Putamen (tissue), 1 donor: Measurements from ENCODE around the gene GIMD1.
"Not testable (repeated sequence)": the region's sequence is repeated elsewhere in the genome, so short reads cannot be mapped to it uniquely, and the experiment has no call there.

Experiments
- DNase-seq: peaks from one replicate; pipeline ENCODE4 v3.0.0-alpha.2; 2016; ENCODE audit warnings: low spot score

The GIMD1 gene

DNA sequence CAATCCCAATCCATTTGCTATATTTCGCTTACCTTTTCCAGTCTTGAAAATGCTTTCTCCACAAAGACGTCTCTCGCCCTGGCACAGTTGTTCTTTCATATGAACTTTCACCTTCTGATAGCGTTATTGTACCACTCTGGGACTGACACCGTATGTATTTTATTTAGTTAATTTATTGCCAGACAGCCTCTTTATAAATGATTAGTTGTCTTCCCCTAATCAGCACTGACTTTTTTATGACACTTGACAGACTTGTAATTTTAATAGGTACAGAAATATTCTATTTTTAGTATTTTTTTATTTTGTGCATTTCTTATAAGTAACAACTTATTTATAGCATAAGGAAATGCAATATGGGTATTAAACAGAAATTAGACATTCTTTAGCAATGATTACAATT is at the start of gene GIMD1:
GIMD1 (minus strand) TSS at position 101 of the 400 bp plus-strand sequence. CDS start 1,343 bp downstream, outside the sequence.
- no peak for DNase-seq

DNA sequence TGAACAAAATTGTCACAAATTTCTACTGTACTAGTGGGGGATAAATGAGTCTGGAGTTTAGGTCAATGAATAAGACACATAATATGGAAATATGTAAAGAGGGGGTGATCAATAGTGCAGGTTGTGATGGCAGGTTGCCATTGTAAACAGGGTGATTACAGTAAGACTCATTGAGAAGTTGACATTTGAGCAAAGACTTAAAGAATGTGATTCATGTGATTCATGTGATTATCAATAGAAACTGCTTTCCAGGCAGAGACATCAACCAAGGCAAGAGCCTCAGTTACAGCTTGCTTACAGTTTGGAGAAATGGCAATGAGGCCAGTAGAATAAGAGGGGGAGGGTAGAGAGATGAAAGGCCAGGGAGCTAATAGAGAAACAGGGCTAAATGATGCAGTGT is 45.8 kb upstream of the GIMD1 start:
- no peak for DNase-seq

DNA sequence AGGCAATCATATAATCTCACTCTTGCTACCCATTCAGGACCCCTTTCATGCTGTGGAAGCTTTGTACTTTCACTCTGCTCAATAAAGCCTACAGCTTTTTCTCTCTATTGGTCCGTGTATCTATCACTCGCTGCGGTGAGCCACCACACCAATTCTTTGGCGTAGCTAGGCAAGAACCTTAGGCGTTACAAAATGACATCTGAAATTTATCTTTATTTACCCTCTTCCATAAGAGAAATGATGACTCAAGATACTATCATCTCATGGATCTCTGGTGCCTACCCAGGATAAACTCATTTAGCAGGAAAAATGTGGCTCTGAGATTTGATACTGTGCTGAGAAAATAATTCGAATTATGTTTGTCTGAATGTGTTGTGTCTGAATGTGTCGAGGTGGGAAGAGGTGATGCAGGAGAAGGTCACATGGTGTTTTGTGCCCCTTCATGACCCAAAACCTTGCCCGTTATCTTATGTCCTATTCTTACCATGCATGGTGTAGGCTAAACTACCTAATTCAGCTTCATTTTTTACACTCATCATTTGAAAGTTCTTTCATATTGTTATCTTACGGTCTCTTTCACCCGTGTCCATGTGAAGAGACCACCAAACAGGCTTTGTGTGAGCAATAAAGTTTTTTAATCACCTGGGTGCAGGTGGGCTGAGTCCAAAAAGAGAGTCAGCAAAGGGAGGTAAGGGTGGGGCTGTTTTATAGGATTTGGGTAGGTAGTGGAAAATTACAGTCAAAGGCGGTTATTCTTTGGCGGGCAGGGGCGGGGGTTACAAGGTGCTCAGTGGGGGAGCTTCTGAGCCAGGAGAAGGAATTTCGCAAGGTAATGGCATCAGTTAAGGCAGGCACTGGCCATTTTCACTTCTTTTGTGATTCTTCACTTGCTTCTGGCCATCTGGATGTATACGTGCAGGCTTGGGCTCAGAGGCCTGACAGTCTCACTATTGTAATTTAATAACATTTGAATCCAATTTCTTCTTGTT is 41.6 kb upstream of the GIMD1 start:
- DNase-seq: no peak

DNA sequence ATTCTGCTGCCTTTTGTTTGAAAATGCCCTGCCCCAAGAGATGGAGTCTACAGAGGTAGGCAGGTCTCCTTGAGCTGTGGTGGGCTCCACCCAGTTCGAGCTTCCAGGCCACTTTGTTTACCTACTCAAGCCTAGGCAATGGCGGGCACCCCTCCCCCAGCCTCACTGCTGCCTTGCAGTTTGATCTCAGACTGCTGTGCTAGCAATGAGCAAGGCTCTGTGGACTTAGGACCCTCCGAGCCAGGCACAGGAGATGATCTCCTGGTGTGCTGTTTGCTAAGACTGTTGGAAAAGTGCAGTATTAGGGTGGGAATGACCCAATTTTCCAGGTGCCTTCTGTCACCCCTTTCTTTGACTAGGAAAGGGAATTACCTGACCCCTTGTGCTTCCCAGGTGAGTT is 39.4 kb upstream of the GIMD1 start:
- DNase-seq: not testable (repeated sequence)

DNA sequence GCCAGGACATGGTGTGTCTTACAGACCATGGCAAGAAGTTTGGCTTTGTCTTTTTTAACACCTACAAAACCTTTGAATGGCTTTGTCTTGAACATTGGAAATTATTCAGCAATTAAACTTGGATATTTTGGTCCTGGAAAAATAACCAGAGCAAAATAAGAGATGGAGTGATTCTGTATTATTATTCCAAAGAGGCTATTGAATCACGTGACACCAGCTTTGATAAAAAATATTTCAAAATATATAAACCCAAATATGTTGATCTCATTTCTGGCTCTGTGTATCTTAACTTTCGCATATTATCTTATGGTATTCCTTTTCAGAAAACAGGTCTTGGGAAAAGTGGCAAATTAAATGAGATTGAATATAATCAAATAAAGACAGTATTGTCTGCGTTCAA is 32.6 kb upstream of the GIMD1 start:
- no peak for DNase-seq

DNA sequence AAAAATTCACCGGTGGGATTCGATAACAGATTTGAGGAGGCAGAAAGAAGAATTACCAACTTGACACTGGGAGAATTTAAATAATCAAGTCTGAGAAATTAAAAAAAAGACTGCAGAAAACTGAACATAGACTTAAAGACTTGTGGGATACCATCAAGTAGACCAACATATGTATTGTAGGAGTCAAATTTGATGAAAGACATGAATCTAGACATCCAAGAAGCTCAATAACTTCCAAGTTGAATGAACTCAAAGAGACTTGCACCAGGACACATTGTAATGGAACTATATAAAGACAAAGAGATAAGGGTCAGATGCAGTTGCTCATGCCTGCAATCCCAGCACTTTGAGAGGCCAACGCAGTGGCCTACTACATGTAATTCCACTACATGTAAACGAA is 30.3 kb upstream of the GIMD1 start:
- not testable (repeated sequence) for DNase-seq

DNA sequence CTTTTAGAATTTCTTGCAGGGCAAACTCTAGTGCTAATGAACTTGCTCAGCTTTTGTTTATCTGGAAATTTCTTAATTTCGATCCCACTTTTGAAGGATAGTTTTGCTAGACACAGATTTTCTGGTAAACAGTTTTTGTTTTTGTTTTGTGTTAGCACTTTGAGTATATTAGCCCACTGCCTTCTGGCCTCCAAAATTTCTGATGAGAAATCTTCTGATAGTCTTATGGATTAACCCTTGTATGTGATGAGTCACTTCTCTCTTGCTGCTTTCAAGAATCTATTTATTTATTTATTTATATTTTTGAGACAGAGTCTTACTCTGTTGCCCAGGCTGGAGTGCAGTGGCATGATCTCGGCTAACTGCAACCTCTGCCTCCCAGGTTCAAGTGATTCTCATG is 27.0 kb upstream of the GIMD1 start:
- DNase-seq: no peak

DNA sequence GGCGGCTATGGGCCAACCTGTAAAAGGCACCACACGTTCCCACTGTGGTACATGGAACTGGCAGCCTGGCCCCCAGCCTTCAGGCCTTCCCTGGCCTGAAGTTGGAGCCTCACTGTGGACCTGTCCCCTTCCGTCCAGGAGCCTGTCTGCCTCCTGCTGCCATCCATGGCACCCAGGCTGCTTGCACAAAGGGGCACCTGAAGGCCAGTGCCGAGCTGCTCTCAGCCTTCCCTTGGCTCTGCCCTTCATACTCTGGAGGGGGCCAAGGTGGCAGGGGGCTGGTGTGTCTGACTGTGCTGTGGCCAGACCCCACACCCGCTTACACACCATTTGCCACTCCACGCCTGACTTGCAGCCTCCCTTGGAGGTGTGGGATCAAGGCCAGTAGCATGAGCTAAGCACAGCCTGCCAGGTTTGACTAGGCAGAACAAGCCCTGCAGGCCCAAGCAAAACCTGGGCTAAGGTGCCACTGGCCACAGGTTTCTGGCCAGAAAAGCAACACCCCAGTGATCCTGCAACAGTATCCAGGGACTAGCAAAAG is 17.3 kb upstream of the GIMD1 start:
- no peak for DNase-seq

DNA sequence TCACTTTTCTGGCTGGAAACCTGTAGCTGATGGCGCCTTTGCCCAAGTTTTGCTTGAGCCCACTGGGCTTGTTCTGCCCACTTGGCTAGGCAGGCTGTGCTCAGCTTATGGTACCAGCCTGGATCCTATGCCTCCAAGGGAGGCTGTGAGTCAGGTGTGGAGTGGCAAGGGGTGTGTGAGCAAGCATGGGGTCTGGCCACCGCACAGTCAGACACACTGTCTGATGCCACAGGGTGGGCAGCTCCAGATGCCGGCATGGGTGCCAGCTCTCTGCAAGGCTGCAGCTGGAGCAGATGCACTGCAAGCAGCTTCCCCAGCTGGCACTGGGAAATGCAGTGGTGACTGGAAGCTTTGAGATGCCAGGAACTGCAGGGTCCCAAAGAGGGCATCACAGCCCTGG is 16.3 kb upstream of the GIMD1 start:
- DNase-seq: no peak

DNA sequence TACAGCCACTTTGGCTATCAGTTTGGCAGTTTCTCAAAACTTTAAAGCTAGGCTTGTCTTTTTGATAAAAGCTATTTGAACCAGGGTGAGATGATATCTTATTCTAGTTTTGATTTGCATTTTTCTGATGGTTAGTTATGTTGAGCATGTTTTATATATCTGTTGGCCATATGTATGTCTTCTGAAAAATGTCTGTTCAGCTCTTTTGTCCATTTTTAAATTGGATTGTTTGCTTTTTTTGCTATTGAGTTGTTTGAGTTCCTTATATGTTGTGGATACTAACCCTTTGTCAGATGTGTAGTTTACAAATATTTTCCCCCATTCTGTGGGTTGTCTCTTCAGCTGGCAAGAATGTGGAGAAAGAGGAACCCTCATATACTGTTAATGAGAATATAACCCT is 11.6 kb upstream of the GIMD1 start:
- no peak for DNase-seq

DNA sequence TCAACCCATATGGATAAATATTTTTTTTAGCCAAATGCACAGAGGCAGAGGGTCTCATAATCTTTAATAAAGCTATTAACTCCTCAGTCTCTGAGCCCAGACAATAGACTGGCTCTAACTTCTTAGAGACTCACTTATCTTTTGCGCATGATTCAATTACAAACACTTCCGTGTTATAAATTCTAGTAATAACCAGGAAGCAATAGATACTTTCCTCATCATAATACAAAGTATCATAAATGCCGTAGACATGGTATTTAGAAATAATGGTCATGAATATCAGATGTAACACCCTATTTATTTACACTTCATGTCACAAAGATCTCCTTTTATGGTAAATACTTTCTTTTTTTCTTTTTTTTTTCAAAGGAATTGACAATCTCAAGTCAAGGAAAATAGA is 4.4 kb upstream of the GIMD1 start:
- DNase-seq: no peak

DNA sequence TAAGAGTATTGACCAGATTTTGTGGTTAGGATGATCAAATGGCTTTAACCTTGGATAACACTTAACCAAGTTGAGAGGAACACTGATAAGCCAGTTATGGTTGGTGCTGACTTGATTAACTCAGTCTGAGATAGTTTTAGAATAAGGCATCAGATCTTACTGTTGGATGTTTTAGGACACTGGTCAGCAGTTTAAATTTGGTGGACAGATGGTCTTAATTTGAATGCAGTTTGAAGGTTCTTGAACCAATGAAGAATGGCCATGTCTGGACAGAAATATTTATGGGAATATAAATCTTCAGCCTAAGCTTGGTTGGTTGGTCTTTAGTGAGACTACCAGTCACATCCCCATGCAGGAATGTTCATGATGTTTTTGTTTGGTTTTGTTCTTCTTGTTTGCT is 2.6 kb upstream of the GIMD1 start:
- DNase-seq: no peak

DNA sequence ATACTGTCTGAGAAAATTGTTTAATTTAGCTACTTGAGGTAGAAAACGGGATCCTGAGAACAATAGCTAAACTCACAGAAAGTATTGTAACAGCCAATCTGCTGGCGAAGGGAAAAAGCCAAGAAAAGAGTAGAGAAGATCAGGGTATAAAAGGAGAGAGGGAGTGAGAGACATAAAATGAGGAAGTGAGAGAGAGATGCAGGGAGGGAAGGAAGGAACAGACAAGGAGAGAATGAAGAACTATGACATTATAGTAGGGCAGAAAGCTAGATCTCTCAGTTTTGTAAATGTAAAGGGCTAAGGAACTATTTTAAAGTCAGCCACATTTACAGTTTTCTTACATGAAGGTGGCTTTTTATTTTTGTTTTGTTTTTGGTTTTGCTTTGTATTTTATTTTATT is 1.6 kb upstream of the GIMD1 start:
- DNase-seq: no peak

DNA sequence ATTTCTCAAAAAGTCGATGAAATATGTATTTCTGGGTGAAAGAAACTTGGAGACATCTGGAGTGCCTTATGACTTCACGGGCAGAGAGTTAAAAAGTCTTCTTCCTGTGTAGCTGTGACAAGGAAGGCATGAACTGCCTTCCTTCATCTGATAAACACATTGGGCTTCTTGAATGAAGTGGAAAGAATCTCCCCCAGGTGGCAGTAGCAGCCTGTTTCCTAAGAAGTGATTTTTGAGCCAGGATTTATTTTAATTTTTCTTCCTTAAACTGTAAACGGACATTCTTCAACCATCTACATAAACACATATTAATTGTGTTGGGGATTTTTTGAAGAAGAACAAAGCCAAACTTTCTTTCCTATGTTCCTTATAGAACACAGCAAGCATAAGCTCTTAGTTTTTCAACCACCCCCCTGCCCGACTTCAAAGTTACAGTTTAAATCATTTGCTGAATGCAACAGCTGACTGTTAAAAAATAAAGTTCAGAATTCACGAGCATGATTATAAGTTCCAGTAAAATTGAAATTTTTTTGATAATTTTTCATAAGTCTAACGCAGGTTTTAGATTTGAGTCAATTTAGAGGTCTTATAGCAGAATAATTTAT is 980 bp upstream of the GIMD1 start:
- DNase-seq: peak; percentile 27

DNA sequence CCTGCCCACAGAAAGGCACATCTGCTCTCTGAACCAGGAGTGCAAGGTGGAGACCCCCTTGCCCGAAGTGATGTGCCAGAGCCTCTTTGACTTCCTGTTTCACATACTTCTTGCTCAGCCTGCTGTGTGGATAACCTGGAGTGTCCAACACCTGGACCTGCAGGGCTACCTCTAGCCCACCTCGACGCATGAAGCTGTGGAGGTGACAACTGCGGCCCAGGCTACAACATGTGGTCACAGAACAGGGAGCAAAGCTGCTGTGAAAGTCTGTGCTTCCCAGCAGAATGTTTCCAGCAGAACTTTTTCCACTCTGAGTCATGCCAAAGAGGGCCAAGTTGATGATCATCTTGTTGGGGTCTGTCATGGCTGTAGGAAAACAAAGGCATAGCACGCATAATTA is 1.5 kb downstream of the GIMD1 start:
- DNase-seq: no peak

DNA sequence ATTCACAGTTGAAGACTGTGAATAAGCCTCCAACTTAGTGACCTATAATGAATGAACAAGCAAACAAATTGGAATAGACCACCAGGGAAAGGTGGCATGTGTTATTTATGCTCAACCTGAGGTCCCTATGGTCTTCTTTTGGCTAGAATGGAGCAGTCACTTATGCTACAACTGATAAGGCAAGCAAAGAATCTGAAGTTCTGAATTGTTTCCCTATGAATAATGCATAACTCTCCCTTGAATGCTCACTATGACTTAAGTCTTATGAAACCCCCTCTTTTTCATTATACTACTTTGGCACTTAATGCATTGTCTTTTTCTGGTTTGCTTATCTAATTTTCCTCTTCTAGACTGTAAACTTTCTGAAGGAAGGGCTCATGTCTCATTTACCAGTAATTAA is 2.6 kb downstream of the GIMD1 start:
- DNase-seq: no peak

DNA sequence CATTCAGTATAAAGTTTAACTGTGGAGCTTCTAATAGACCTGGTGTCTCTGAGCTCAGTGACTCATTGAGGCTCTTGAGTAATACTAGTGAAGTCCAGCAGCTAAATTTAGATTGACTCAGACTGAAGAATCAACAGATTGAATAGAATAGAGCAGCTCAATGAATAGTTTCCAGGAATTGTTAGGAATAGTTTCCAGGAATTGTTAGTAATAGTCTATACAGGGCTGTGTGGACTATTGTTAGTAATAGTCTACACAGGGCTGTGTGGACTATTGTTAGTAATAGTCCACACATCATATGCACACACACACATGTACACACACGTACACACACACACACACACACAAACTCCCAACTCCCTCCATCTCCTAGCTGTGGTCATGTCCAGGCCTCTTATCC is 3.0 kb downstream of the GIMD1 start:
- no peak for DNase-seq

DNA sequence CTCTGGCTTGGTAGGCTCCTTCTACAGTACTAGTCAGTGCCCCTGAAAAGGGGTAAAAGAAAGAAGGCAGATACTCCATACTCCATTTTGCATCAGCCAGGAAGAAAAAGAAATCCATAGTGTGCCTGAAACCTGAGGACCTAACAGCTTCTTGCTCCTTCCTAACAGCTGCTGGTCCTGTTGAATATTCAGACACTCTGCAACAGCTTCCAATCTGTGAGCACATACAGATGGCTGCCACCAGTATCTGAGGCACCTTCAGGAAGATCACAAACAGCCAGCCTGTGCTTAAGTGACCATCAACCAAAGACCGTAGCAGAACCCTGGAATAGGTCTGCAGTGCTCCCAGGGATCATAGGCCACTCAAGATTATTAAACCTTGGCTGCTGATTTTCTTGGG is 4.3 kb downstream of the GIMD1 start:
- DNase-seq: no peak

DNA sequence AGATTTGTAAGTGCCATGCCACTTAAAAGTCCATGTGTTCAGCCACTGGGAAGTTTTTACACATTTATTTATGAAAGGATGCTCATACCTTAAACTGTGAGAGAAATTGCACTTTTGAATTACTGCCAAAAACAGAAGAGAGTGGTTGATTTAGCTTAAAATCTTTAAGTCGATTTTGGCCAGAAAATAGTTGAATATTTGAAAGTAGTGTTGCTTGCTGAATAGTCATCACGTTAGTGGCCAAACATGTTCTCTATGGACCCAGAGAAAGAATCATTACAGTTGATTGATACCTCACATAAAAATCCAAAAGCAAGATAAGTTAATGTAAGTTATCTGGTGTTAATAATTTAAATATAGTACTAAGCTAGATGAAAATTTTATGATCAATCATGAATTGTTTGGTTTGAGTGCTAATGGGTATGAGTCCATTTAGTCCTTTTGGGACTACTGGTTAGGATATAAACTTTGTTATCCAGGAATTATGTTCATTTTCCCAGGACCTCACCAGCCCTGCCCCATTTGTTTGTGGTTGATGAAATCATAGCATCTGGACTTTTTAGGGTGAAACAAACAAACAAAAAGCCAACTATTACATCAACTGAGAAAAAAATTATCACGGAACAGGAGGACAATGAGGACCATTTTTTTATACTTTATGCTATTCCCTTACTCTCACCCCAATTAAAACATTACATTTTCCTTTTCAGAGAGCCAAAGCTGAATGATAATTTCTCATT is 6.3 kb downstream of the GIMD1 start:
- no peak for DNase-seq

DNA sequence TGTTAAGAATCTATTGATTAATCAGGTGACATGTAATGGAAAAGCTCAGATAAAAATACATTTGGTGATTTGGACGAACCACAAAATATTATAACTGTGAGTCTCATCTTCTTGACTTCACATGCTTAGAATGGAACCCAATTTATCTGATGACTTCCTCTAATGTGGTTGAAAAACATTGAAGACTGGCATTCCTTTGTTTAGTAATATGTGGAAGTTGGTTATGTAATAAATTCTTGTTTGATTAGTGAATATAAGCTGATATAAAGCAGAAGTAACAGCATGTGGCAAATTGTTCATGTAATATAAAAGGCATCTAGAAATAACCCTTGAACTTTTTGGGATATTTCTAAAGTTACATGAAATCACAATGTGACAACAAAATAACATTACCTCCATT is 9.7 kb downstream of the GIMD1 start:
- DNase-seq: no peak

DNA sequence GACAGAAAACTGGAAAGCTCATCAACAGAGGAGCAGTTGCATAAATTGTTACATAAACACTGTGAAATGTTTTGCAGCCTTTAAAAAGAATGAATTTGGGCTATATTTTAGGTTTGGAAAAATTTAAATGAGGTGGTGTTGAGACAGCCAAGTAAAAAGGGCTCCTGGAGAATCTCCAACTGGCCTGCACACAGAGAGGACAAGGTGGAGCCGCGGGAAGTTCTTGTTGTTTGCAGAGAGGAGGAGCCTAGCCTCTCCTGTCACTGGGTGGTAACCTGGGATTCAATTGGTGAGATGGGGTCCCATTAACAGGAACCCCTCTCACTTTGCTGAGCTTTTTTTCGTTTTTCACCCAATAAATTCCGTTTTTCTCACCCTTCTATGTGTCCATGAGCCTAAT is 13.4 kb downstream of the GIMD1 start:
- DNase-seq: no peak

DNA sequence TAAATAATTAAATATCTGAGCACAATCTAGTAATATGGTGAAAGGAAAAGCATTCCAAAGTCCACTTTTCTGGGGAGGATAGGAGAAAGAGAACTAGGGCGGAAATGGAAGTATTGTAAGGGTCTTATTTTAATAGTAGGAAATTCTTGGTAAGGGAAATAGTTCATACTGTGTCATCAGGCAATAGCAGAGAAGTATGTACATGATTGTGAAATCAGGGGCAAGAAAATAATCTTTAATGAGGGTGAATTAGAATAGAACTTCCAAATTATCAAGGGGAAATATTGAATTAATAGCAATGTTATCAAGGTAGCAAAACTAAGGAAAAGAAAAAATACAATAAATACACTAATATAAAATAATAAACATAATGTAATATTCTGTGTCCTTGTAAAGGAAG is 14.8 kb downstream of the GIMD1 start:
- DNase-seq: no peak

DNA sequence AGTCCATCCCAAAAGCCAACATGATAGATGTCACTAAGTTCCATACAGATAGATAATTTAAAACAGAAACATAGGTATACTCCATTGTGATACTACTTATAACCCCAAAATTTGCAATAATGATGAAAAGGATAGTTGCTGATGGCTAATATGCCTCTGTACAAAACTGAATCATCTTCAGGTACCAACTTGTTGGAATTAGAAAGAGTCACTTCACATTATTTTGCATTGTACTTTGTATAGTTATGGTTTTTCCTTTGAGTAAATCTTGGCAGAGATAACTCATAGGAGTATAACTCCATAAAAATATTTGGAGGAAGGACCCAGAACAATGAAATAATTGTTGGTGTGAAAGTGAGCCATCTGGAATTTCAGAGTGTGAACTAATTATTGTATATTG is 17.6 kb downstream of the GIMD1 start:
- DNase-seq: no peak
